ENCODE results near the gene FAM114A2.
"Not testable (repeated sequence)": the region's sequence is repeated elsewhere in the genome, so short reads cannot be mapped to it uniquely, and the experiment has no call there.

Gene FAM114A2

DNA sequence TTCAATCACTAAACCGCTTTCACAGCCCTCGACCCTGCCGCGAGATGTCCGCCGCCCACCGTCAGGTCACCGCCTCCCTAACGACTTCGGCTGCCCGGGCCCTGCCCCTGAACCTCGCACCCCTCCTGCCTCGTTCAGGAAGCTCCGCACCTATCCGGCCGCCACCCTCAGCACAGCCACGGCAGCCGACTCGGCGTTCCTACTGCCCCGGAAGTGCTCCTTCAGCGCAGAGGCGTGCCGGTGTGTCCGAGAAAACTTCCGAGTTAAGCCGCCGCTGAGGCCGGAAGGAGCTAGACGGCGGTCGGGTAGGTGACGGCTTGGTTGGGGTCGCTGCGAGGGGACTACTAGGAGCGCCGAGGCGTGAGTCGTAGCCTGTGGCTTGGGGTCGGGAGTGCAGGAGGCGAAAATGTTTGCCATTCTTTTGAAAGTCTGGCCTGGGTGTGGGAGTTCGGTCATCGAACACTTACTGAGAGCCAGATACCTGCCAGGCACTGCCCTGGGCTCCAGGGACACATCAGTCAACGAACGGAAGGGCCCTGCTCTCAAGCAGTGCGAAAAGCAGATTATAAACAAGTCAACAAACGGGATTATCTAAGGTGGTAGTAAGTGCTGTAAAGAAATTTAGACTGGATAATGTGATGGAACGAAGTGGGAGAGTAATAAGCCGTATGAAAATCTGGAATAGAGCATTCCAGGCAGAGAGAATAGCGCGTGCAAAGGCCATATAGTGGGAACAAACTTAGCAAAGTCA is at the start of gene FAM114A2, which contains the start of gene MFAP3:
FAM114A2 (minus strand) TSS at position 204 of the 751 bp plus-strand sequence. CDS start 3,957 bp downstream, outside the sequence.
MFAP3 (plus strand) TSS at position 261 of the 751 bp plus-strand sequence. CDS start 10,756 bp downstream, outside the sequence.
- DNase-seq (ENCODE audit: low read depth), result peak; percentile 79

DNA sequence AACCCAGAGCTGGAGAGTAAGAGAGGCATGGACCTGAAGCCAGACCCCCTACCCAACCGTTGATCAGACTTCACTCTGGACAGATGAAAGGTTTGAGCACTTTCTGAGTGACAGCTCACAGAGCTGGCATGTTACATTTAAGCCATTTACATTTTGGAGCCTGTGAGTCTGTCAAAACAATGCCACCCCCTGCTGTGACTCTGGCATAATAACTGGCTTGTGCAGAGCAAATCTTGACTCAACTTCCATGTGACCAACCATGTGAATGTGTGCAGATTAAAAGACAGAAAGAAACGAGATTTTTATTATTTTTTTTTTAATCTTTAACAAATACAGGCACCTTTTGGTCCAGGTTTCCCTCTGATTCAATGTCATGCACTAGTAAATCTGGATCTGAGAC is 48.5 kb upstream of the FAM114A2 start:
- no peak for DNase-seq (ENCODE audit: low read depth)

DNA sequence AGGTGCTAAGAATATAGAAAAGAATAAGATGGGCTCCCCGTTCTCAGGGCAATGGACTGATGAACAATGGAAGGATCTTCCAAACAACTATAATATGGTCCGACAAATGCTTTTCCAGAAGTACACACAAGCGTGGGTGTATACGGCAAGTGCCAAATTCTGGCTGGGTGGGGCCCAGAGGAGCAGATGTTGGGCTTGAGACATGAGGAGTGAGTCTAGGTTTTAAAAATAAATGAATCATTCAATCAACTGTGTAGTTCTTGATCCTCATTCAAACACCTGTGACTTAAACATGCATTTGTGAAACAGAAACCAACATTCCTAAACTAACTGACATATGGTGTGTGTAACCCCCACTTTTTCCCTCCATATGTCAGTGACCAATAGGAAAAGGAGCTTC is 47.9 kb upstream of the FAM114A2 start:
- DNase-seq (ENCODE audit: low read depth), result no peak

DNA sequence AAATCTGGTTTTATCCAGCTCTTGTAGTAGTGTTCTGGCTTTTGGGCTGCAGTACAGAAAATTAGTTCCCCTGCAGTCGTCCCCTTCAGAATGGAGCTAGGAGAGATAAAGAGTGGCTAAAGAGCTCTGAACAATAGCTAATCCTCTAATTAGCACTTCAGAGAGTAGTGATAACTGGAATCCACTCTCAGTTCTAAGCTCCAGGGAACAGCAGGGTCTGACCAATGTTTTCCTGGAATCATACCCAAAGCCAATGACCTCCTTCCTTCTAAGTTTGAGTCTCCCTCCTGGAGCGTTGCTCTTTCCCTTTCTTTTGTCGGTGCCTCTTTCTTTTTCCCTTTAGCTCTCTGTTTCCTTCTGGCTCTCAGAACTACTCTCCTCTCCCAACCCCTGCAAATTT is 47.4 kb upstream of the FAM114A2 start:
- DNase-seq (ENCODE audit: low read depth), result no peak

DNA sequence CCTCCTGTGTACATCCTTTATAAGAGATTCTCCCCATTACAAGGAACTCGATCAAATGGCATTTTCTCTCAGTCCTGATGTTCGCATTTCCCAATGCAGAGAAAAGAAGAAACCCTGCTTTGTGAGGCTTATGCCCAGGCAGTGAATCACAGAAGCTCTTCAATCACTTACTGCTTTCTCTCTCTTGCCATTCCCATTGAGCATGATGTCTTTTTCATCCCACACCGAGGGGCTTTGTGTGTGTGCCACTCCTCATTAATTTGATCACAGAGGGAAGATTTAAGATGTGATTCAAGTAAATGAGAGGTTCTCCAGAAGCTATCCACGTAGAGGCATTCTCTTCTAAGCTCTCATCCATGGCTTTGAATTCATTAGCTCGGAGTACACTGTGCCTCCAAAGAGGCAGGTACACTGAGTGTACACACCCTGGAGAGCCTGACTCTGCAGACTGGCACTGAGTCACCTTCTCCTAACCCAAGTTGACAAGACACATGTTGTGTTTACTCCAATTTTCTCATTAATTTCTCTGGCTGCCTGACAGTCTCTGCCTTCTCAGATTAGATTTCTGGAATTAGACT is 45.4 kb upstream of the FAM114A2 start:
- DNase-seq (ENCODE audit: low read depth), result no peak

DNA sequence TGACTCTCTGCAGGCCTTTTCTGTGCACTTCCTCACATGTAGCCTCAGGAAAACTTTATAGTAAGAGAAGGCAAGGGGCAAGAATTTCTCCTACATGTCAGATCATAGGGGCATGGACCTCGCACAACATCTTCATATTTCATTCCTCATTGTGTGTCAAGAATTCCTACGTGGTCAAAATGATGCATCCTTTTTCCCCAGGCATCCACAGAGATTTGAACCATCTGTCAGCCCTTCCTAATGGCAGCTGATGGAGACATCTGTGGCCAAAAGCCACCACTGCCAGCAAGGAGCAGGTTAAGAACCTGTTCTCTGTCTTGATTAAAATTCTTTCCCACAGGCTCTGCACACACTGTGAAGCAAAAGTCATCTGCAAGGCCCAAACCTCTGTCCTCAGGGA is 42.5 kb upstream of the FAM114A2 start:
- no peak for DNase-seq (ENCODE audit: low read depth)

DNA sequence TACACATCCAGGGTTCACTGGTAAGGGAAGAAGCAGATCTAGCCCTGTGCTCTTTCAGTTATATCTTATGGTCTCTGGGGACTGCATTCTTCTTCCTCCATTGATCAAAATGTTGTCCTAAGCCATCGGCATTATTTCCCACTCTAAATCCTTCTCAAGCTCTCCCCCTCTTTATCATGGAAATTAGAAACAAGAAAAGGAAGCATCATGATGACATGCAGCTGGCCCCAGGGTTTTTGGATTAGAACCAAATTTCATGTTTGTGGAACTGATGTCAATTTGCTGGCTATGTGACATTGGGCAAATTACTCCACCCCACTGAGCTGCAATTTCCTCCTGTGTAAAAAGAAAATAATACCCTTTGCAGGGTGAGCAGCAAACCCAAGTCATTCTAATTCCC is 39.6 kb upstream of the FAM114A2 start:
- no peak for DNase-seq (ENCODE audit: low read depth)

DNA sequence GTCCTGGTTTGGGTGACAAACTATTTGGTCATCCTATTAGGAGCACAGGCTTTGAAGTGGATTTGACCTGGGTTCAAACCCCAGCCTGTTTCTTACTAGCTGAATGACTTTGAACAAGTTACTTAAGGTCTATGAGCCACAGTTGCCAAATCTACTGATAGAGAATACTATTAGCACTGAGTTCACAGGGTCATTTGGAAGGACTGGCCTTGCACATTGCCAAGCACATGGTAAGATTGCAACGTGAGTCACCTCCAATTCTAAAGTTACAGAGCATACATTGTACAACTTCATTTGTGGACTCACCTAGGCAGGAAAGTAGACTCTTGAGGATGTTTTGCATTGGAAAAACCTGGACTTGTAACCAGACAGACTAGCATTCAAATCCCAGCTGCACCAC is 39.0 kb upstream of the FAM114A2 start:
- DNase-seq (ENCODE audit: low read depth), result no peak

DNA sequence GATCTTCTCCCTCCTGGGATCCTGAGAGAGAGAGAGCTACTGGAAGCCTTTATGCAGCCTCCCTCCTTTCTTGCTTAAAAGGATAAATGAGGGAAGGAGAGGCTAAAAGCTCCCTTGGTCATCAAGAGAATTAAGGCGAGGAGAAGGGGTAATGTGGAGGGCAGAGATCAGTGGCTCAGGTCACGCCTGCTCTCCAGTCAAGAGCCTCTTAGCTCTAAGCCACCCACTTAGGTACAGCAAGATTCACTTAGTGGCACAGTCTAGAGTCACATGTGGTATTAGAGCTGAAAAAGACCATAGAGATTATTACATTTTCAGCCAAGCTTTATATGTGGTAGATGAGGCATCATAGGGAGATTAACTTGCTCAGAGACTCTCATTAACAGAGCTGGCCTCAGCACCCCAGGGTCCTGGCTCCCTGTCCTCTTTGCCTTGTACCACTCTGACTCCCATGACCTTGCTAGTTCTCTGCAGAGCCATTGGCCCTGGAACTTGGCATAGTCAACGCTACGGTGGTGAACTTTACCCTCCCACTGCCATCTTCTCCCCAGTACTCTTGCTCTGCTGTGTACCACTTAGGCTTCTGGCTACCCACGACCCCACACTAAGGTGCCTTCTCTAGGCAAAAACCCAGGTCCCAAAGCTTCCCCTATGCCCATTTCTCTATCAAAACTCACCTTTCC is 37.7 kb upstream of the FAM114A2 start:
- DNase-seq (ENCODE audit: low read depth), result no peak

DNA sequence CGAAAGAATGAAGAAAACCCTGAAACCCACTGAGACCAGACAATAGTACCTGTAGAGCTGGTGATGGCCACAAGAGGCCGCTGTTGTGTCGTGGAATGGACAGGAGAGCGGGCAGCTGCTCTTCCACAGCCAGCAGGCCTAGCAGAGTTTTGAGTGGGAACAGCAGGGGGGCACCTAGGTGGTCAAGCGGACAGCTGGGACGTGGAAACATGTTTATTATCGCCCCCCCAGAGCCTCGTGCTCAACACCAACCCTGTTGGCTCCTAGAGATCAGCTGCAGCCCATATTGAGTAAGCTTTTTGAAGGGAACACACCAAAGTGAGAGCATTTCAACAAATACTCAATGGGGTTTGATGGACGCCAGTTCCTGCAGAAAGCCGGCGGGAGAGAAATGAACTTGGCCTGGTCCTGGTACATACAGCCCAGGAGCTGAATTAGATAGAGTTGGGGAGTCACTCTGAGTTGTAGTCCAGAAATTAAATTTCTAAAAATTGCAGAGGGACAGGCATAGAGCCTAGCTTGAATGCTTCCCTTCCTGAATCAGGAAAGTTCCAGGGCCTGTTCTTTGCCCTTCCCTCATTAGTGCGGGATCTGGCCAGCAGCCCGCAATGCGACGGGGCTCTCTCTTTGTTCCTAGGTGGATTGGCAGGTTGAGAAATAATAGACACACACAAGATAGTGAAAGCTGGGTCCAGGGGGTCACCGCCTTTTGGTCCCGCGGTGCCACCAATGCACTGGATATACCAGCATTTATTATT is 33.9 kb upstream of the FAM114A2 start:
- peak; percentile 68 for DNase-seq (ENCODE audit: low read depth)

DNA sequence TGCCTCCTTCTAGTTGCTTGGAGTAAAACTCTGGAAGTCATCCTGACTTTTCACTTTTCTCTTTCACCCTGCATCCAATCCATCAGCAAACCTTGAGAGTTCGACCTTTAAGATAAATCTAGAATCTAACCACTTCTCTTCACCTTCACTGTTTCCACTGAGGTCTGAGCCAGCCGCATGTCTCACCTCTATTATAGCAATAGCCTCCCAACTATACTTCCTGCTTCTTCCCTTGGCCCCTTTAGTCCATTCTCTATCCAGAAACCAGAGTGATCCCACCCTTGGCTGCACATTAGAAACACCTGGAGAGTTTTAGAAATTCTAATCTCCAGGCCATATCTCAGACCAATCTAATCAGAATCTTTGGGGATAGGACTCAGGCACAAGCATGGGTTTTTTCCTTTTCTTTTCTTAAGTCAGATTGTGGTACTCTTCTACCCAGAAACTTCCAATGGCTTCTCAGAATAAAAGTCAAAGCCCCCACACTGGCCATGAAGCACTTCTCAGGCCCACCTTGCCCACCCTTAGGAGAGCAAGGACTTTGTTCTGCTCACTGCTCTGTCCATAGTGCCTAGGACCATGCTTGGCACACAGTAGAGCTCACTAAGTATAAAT is 33.2 kb upstream of the FAM114A2 start:
- no peak for DNase-seq (ENCODE audit: low read depth)

DNA sequence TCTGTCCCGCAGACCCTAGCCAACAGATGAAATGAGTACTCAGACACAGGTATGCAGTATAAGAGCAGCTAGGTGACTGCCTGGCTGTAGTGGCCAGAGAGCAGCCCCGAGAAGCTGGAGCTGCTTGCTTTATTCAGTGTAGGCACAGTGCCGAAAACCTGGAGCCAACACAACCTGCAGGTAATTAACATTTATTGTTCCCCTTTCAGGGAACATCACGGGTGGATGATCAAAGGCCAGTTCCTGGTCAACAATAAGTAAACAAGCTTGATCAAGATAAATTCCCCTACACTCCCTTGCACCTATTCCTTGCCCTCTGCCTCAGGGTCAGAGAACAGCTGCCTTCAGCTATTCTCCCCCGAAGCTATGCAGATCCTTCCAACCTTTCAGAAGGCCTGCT is 31.1 kb upstream of the FAM114A2 start:
- DNase-seq (ENCODE audit: low read depth), result not testable (repeated sequence)

DNA sequence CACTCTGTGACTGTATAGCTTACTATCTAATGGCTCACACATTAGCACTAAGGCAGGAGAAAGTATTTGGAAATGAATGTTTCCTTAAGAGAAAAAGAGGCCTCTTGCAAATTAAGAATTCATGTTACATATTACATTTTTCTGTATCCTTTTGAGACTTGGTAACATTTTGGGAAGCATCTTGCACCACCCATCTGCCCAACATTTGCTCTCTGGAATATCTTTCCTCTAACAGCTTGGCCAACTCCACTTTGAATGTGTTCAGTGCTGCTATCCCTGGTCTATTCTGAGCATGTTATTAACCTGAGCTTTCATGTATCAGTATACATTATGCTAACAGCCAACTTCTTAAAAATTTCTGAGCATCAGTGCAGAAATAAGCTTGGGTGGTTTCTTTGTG is 27.3 kb upstream of the FAM114A2 start:
- DNase-seq (ENCODE audit: low read depth), result no peak

DNA sequence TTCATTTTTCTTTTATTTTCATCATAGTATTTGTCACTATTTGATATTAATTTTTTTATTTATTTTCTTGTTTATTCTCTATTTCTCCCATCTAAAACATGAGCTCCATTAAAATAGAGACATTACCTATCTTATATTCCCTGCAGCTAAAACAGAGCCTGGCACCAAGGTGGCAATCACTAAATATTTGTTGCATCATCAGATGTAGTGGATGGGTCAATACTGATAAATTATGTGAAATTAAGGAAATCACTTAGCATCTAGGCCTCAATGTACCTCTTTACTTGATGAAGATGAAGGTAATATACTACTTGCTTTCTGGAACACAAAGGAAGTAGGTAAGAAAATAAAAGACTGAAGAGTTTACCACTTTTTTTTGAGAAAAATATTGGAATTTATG is 24.7 kb upstream of the FAM114A2 start:
- no peak for DNase-seq (ENCODE audit: low read depth)

DNA sequence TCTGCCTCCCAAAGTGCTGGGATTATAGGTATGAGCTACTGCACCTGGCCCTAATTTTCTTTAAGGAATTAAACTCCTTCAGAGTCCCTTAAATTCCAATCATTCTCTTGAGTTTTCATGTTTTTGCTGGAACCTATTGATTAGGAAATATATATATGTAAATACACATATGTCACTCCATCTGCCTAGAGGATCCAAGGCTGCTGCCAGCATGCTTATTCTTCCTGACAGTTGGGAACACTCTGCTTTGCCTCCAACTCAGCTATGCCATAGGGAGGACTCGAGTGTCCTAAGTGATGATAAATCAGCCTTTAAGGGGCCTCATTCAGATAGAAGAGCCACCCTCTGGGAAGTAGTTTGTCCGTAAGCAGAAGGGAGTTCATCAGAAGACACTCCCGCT is 21.9 kb upstream of the FAM114A2 start:
- no peak for DNase-seq (ENCODE audit: low read depth)

DNA sequence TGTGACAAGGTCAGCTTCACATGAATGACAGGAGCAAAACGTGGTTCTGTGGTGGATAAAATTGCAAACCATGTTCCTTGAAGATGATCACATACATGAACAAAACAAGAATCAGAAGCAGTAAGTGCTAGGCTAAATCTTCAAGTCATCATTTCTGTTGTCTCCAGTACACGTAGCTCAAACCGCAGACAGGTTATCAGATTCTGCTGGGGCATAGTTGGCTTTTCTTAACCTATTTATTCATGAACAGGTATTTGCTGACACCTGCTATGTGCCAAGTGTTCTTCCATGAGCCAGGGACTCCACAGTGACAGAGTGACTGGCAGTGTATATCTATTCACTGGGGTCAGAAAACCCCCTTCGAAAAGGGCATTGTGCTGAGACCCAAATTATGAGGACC is 20.9 kb upstream of the FAM114A2 start:
- no peak for DNase-seq (ENCODE audit: low read depth)

DNA sequence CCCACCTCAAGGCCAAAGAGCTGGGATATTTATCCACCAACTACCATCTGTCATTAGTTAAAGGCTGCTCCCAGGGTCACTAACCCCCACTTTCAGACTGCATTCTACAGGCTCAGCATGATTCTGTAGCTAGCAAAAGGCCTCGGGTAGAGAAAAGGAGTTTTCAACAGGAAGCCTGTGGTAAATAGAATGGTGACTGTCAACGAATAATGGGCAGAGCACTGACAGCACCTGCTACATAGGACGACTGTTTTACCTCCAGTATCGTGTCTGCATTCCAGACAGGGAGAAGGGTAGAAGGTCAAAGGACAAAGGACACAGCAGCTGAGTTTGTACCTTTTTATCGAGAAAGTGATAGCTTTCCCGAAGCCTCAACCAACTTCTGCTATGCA is 20.3 kb upstream of the FAM114A2 start:
- no peak for DNase-seq (ENCODE audit: low read depth)

DNA sequence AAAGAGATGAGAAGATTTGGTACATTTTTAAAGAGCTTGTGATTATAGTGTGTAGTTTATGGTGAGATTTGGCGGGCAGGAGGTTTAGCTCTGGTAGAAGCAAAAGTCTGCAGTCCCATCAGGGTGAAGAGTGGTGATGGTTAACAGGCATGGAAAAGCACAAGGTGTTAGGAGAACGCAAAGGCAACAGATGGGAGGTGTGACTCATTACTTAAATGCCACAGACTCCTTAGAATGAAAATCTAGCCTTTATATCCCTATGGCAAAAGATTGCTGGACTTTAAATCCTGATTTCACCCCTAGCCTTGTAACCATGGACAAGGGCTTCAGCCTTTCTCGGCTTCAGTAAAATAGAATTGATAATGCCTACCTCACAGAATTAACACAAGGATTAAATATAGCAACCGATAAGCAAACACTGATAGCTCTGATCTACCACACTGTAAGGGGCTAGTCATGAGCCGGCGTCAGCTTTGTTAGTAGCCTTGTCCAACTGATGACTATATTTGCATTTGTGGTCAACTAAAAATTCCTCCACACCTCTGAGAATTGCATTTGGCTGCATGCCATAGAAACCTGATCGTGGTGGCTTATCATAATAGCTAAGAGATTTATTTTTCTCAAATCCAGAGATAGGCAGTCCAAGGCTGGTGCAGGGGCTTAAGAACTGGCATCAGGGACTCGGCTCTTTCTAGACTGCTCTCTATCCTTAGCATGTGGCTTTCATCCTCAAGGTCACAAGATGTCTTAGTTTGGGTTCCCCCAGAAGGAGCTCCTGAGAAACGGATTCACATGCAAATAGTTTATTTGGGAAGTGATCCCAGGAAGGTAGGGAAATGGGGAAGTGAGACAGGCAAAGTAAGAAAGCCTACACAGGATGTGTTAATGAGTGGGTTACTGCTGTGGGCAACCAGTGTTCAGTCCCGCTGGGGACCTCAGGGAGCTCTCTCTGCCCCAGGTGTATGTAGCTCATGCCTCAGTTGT is 19.6 kb upstream of the FAM114A2 start:
- no peak for DNase-seq (ENCODE audit: low read depth)

DNA sequence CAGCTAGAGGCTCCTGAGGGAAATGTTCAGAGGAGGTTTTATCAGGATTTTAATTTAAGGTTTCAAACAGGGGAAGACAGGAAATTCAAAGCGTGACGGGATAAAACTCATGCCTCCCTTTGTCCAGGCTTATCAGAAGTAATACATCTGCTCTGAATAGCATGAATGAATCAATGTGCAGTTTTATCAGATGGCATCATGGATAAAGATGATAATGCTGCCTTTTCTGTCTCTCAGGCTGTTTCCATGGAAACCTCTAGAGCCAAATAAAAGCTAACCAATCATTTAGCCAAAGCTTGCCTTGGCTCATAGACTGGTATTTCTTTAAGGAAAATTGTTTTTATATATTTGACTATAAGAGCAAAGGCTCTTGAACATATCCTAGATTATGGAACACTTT is 16.5 kb upstream of the FAM114A2 start:
- DNase-seq (ENCODE audit: low read depth), result no peak

DNA sequence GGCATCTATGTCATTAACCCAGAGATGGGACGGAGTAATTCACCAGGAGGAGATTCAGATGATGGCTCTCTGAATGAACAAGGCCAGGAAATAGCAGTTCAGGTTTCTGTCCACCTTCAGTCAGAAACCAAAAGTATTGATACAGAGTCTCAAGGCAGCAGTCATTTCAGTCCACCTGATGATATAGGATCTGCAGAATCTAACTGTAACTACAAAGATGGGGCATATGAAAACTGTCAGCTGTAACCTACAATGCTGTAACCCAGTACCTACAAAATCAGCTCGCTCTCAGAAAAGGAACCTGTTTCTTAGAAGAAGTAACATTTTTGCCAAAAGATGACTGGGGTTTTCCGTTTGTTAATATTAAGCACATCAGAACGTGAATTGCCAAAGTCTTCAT is 14.8 kb upstream of the FAM114A2 start:
- no peak for DNase-seq (ENCODE audit: low read depth)

DNA sequence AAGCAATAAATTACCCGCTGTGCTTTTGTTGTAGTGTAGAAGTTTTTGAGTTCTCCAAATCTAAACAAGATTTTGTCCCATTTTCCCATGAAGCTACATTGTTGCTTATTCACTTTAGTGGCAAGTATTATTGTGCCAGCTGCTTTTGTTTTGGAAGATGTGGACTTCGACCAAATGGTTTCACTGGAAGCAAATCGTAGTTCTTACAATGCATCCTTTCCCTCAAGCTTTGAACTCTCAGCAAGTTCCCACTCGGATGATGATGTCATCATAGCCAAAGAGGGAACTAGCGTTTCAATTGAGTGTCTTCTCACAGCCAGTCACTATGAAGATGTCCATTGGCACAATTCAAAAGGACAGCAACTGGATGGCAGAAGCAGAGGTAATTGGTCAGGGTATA is 10.9 kb upstream of the FAM114A2 start:
- DNase-seq (ENCODE audit: low read depth), result no peak

Measured in stimulated activated CD4-positive, alpha-beta T cell treated with anti-CD3 and anti-CD28 coated beads, Interleukin-2, amount 100 ng/mL, for 4 hours (primary cell).